ENCODE data around the gene RNF7.
"Not testable (repeated sequence)": the region's sequence is repeated elsewhere in the genome, so short reads cannot be mapped to it uniquely, and the experiment has no call there.

Gene RNF7

GRCh38 chr3:141738022-141738890 is at the start of gene RNF7:
Gene RNF7, plus strand, starts transcription at chr3:141738298. Its CDS starts 44 bp downstream, at chr3:141738342.
- DNase-seq = peak; percentile 98

GRCh38 chr3:141690431-141691072 is 47.5 kb upstream of the RNF7 start:
- DNase-seq = no peak

GRCh38 chr3:141691471-141691870 is 46.6 kb upstream of the RNF7 start:
- DNase-seq = not testable (repeated sequence)

- not testable (repeated sequence) for DNase-seq
Measured at GRCh38 chr3:141692973-141693372, 45.1 kb upstream of the RNF7 start.

- no peak for DNase-seq
Measured at GRCh38 chr3:141699324-141699723, 38.8 kb upstream of the RNF7 start.

- no peak for DNase-seq
Measured at GRCh38 chr3:141699897-141700296, 38.2 kb upstream of the RNF7 start.

- not testable (repeated sequence) for DNase-seq
Measured at GRCh38 chr3:141703367-141703766, 34.7 kb upstream of the RNF7 start.

- no peak for DNase-seq
Measured at GRCh38 chr3:141707741-141708203, 30.3 kb upstream of the RNF7 start.

- no peak for DNase-seq
Measured at GRCh38 chr3:141708367-141708766, 29.7 kb upstream of the RNF7 start.

GRCh38 chr3:141709126-141709770 is 28.9 kb upstream of the RNF7 start:
- DNase-seq = no peak

GRCh38 chr3:141710121-141710520 is 28.0 kb upstream of the RNF7 start:
- no peak for DNase-seq

GRCh38 chr3:141710888-141711616 is 27.0 kb upstream of the RNF7 start:
- DNase-seq = peak; percentile 10

GRCh38 chr3:141714671-141715070 is 23.4 kb upstream of the RNF7 start:
- no peak for DNase-seq

- DNase-seq = no peak
Measured at GRCh38 chr3:141722081-141722480, 16.0 kb upstream of the RNF7 start.

GRCh38 chr3:141722648-141723047 is 15.4 kb upstream of the RNF7 start:
- no peak for DNase-seq

GRCh38 chr3:141723255-141723654 is 14.8 kb upstream of the RNF7 start:
- DNase-seq = no peak

- no peak for DNase-seq
Measured at GRCh38 chr3:141724186-141724585, 13.9 kb upstream of the RNF7 start.

GRCh38 chr3:141725036-141725435 is 13.1 kb upstream of the RNF7 start:
- no peak for DNase-seq

GRCh38 chr3:141726483-141726882 is 11.6 kb upstream of the RNF7 start:
- no peak for DNase-seq

- no peak for DNase-seq
Measured at GRCh38 chr3:141728355-141728892, 9.7 kb upstream of the RNF7 start.

GRCh38 chr3:141729240-141729639 is 8.9 kb upstream of the RNF7 start:
- DNase-seq = no peak

- DNase-seq = no peak
Measured at GRCh38 chr3:141735176-141735575, 2.9 kb upstream of the RNF7 start.

Measured in eye (tissue), 1 donor.